Hematopoietic multipotent progenitor cell (in vitro differentiated cells): ENCODE data around the gene SWI5. TPM values are rescaled to one million over a fixed set of nuclear protein-coding genes. Genes with fewer than 3 reads are reported as not detected.
A peak's percentile ranks its signal among the peaks of the same experiment; 100 is the strongest.

ENCODE experiments used
- DNase-seq, 3 donors: peaks; one replicate each; pipeline ENCODE4 v3.0.0-alpha.2; 2011 to 2015; ENCODE audit warnings: low read depth in 2 of 3, low spot score in 2 of 3
- small RNA-seq: library from RNA; depleted of rRNA; stranded (forward); fragments of <200 nt; gene quantifications from one replicate; pipeline ENCODE3, GENCODE V24; 2012
- total RNA-seq: library from RNA; depleted of rRNA; stranded (reverse); fragments of >200 nt; gene quantifications from one replicate; pipeline ENCODE4 v1.2.3, GENCODE V29; 2012

Gene SWI5
- total RNA-seq, 1 donor: 14.8 TPM

DNA sequence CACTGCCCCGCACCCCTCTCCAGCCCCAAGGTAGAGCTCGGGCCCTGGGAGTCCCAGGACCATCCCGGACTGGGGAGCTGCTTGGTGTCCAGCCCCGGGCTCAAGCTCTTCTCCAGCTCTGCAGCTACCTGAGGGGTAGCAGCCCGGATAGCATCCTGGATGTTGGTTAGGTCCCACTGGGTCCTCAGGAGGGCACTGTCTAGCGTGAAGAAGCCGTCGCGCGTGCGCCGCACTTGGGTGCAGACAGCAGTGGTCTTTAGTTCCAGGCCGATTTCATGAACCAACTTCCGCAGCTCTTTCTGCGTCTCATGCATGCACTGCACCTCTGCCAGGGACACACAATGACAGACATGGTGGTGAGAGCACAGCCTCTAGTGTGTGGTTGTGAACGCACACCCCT, 33.5 kb downstream of the SWI5 start:
- no peak for DNase-seq

DNA sequence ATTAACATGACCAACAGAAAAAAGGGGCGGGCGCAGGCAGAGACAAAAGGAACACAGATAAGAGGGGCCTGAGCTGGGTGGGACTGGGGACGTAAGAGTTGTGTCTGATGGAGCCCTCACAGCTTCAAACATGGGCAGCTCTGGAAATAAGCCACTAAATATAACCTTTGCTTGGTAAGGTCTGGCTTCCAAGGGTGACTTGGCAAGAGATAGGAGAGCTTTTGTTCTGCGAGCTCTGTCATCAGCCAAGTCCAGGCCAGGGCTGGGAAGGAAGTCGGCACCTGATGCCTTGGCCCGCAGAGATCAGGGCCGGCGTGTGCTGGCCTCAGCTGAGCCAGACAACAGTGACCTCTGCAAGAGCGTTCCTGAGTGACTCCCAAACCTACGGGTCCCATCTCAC, 34.4 kb downstream of the SWI5 start:
- no peak for DNase-seq

DNA sequence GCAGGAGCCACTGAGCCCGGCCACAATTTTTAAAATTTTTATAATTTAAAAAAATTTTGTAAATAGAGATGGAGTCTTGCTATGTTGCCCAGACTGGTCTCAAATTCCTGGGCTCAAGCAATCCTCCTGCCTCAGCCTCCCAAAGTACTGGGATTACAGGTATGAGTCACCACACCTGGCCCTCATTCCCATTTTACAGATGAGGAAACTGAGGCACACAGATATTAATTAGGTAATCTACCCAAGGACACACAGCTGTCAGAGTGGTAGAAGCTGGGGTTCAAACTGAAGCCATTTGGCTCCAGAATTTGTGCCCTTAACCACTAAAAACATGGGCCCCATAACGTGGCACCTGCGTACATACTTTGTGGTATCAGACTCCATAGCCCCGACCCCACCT, 38.6 kb downstream of the SWI5 start:
- no peak for DNase-seq

DNA sequence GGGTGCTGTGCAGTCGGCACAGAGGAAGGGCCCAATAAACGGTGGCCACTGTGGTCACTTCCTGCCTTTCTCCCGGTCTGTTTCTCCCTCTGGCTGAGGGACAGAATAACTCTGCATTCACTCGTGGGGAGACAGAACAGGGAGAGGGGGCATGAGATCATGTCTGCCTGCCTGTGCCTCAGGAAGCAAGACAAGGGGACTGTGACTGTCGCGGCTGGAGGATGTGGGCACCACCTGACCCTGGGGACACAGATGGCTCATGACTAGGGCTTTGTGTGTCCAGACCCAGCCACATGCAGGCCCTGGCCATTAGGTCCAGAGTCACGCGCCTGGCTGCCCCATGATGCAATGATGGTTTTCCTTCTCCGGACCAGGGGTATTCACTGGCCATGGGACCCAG, 40.3 kb downstream of the SWI5 start:
- DNase-seq: no peak

DNA sequence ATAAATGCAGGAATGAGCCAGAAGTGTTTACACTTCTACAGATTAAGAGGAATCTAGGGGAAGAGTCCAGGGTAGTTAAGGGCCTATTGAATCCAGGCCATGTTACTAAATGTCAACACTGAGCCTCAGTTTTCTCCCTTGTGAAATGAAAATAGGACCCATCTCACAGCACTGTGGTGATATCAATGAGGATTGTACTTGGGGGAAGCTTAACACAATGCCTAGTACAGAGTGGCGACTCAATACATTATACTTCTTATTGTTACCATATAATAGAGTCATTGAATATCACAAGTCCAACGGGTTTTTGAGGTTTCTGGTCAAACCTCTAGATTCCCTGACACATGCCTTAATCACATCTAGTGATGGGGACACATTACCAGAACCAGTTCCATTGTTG, 41.6 kb downstream of the SWI5 start:
- DNase-seq: no peak

DNA sequence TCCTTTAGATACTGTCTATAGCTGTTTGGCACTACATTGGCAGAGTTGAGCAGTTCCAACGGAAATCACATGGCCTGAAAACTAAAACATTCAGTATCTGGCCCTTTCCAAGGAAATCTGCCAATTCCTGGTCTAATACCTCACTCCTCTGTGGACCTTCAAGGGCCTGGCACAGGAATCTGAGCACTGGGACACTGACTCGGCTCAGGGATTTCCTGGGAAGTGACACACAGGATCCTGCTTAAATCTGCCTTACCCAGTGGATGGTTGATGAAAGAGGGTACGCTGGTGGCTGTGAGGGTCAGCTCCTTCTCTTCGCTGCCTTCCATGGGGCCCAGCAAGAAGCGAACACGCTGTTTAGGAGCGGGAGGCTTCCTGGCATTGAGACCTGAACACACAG, 45.3 kb downstream of the SWI5 start:
- DNase-seq: no peak

DNA sequence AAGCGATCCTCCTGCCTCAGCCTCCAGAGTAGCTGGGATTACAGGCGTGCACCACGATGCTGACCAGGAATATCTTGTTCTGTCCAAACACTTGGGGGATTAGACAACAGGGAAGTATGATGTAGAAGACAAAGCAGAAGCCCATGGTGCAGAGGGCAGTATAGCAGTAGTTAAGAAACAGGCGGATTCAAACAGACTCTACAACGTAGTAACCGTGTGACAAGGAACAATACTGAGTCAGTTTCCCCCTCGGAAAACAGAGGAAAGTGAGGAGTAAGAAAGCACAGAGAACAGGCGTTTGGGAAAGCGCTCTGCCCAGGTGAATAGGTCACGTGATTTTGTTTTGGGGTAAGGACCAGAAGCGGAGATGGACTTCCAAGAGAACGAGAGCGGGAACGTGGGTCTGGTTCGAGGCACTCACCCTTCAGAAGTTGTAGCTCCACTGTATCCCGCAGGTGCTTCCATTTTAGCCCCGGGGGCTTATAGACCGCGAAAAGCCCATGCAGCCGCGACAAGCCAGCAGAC, 45.9 kb downstream of the SWI5 start:
- DNase-seq: no peak

DNA sequence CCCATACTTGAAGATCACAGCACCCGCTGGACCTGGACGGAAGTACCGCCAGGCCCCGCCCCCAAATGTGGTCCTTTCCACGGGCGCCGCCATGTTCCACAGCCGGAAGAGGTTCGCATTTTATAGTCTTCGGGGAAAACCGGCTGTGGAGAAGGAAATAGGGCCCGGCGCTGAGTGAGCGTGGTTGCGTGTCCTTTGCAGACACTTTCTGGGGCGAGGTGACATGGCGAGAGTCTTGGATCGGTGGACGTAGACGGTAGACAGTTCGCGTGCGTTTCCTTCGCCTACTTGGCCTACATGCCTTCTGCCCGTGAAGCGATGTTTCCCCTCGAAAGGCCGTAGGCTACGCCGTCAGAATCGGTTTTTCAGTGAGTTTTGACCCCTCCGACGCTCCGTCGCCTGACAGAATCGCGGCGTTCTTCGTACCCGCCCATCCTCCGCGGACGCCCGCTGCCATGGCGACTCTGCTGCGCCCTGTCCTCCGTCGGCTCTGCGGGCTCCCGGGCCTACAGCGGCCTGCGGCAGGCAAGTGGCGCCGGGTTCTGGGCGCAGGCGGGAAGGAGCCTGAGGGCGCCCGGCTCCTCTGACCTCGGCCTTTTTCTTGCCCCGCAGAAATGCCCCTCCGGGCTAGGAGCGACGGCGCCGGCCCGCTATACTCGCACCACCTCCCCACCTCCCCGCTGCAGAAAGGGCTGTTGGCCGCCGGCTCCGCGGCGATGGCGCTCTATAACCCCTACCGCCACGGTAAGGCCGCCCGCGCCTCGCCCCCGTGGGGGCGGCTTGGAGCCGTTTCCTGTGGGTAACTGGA, 46.5 kb downstream of the SWI5 start, which contains the start of the genes COQ4 and TRUB2:
TSS of gene COQ4 (plus strand) at position 436 of the 808 bp plus-strand sequence. CDS start at position 456, 20 bp downstream.
TSS of gene TRUB2 (minus strand) at position 44 of the 808 bp plus-strand sequence. CDS start at position 5, 39 bp downstream.
- peak; percentile 93 to 97 (median 95) for DNase-seq

DNA sequence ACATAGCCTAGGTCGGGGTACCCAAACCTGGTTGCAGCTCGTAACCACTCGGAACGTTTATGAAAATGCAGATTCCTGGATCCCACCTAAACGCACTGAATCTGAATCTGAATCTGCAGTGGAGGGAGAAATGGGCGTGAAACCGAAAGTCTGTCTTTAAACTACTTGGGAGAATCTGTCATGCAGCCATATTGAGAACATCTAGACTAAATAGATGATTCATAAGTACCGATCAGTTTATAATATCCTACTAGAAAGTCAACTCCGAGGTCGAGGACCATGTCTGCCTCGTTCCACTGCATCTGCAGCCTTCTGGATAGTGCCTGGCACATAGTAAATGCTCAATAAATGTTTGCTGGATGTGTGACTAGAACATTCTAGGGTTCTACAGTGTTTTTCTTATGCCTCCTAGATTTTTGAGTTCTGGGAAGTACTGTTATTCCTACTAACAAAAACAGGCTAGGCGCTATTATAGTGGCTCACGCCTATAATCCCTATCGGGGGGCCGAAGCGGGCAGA, 47.2 kb downstream of the SWI5 start:
- peak in 1 of 3 donors; percentile 36 for DNase-seq

DNA sequence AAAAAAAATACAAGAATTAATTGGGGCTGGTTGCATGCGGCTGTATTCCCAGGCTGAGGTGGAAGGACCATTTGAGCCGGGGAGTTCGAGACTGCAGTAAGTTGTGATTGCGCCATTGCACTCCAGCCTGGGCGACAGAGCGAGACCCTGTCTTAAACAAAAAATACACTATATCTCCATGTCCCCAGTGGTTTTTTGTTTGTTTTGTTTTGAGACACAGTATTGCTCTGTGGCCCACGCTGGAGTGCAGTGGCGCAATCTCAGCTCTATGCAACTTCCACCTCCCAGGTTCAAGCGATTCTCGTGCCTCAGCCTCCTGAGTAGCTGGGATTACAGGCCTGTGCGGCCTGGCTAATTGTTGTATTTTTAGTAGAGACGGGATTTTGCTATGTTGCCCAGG, 47.7 kb downstream of the SWI5 start:
- DNase-seq: no peak

DNA sequence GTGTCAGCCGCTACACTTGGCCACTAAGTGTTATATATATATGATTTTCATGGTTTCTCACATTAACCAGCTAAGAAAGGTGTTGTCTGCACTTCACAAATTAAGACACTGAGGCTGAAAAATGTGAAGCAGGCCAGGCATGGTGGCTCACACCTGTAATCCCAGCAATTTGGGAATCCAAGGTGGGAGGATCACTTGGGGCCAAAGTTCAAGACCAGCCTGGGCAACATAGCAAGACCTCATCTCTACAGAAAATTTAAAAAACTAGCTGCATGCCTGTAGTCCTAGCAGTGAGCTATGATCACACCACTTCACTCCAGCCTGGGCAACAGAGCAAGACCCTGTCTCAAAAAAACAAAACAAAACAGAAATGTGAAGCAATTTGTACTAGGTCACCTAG, 48.3 kb downstream of the SWI5 start:
- no peak for DNase-seq

DNA sequence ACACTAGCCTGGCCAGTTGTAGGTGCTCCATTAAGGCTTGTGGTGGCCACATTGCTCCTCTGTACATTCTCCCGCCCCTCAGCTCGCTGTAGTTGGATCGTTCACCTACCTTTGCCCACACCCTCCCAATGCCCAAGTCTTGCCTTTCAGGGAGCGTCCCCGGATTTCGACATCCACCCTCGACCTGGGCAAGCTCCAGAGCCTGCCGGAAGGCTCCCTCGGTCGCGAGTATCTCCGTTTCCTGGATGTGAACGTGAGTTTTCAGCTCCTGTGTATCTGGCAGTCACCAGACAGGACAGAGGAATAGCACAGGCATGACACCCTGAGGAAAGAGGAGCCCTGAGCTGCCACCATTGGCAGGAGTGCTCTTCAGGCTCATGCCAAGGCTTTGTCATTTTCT, 49.6 kb downstream of the SWI5 start:
- DNase-seq: no peak

DNA sequence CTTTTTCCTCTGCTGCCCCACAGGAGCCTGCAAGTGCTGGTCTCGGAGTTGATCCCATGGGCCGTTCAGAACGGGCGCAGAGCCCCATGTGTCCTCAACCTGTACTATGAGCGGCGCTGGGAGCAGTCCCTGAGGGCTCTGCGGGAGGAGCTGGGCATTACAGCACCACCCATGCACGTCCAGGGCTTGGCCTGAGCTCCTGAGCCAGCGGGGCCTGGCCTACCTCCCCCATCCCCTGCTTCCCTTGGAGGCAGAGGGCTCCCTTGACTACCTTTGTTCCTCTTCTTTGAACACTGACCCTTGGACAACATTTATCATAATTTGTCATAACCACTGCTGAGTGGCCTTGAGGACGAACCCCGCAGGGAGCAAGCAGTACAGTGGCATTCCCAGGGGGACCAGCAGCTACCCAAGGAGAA, 57.4 kb downstream of the SWI5 start:
- no peak for DNase-seq

DNA sequence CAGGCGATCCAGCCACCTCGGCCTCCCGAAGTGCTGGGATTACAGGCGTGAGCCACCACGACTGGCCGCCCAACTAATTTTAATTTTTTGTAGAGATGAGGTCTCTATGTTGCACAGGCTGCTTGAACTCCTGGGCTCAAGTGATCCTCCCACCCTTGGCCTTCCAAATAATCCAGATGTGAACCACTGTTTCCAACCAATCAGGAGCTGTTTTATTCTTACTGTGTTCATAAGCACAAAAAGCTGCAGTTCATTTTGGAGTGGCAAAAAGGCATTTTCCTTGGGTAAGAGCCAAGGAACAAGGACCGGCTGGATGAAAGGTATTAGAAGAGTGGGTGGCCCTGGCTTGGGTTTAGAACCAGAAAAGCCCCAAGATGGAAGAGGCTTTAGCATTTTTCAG, 59.1 kb downstream of the SWI5 start:
- DNase-seq: no peak

DNA sequence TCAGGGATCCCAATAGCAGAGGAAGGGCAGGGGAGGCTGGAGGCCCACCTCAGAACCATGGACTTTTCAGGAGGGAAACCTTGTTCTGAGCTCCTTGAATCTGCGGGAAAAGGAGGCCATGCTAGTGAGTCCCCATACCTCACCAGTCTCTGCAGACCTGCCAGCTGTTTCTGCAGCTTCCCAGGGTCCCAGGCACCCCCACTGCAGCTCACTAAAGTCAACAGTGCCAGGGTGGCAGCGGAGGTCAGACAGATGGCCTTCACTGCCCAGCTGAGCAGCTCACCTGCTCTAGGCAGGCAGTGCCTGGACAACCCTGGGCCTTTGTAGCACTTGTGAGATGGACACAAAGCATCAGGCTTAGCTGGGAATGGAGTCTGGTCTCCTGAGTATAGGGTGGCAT, 59.8 kb downstream of the SWI5 start:
- DNase-seq: no peak

DNA sequence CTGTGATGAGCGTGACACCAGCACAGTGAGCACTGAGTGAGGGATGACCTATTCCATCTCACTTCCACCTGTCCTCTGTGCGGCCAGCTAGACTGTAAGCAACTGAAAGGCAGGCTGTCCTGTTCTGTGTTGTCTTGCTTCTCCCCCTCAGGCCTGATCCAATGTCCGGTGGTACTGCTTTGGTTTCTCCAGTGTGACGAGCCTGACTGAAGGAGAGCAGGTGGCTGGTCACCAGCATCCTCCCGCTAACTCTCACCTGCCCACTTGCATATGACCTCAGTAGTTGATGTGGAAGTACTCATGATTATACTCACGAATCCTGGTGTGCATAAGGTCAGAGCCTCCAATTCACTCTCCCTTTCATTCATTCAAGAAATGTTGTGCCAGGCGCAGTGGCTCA, 61.9 kb downstream of the SWI5 start:
- DNase-seq: no peak

Small RNAs within 50 kb of the gene (small RNA-seq; reads per million reads assigned to genes)
- 98.8 reads per million, percentile 97 among the genes with 10 or more reads in this experiment for gene MIR199B
- gene MIR3154: 0.81 reads per million, percentile 19 among the genes with 10 or more reads in this experiment

Other genes with a start within 250 kb of the SWI5 start
- 14.0 TPM for gene NAIF1, start 209.0 kb upstream of the SWI5 start, total RNA-seq
- gene SLC25A25, start 208.0 kb upstream of the SWI5 start, total RNA-seq: 14.8 TPM
- gene PTGES2, start 148.5 kb upstream of the SWI5 start, total RNA-seq: 54.4 TPM
- gene LCN2, start 126.8 kb upstream of the SWI5 start, total RNA-seq: 2.2 TPM
- gene BBLN, start 116.0 kb upstream of the SWI5 start, total RNA-seq: 109 TPM
- 75.7 TPM for gene CIZ1, start 84.7 kb upstream of the SWI5 start, total RNA-seq
- 11.0 TPM for gene DNM1, start 72.9 kb upstream of the SWI5 start, total RNA-seq
- 29.4 TPM for gene GOLGA2, start 269 bp upstream of the SWI5 start, total RNA-seq
- 24.2 TPM for gene TRUB2, start 46.2 kb downstream of the SWI5 start, total RNA-seq
- 61.9 TPM for gene COQ4, start 46.6 kb downstream of the SWI5 start, total RNA-seq
- 23.2 TPM for gene SLC27A4, start 64.3 kb downstream of the SWI5 start, total RNA-seq
- 28.5 TPM for gene URM1, start 95.1 kb downstream of the SWI5 start, total RNA-seq
- gene CERCAM, start 144.6 kb downstream of the SWI5 start, total RNA-seq: 29.1 TPM
- gene ODF2, start 179.7 kb downstream of the SWI5 start, total RNA-seq: 29.4 TPM
- gene GLE1, start 228.4 kb downstream of the SWI5 start, total RNA-seq: 32.6 TPM